GM23248 (cell line): ENCODE data around the gene TACR2.

Experiments used
- EZH2 ChIP-seq: fragments of 200-600 bp; sonication (generic); IDR thresholded peaks from 2 replicates; pipeline ENCODE4 v1.6.1; 2018; ENCODE audit warnings: antibody characterized with exemption, mild to moderate bottlenecking; ENCODE audit not compliant: insufficient read depth, poor library complexity, severe bottlenecking
- EZH2phosphoT487 ChIP-seq: fragments of 200-600 bp; sonication (generic); IDR thresholded peaks from 2 replicates; pipeline ENCODE4 v1.6.1; 2018; ENCODE audit warnings: antibody characterized with exemption, moderate library complexity, mild to moderate bottlenecking, low read depth; ENCODE audit not compliant: insufficient read depth

GRCh38 chr10:69421611-69422308, 5.0 kb upstream of the TACR2 start:
- TF ChIP-seq EZH2, result no peak
- TF ChIP-seq EZH2phosphoT487, result no peak
